Measurements from ENCODE around the gene SYMPK. TPM values are rescaled to one million over a fixed set of nuclear protein-coding genes. Genes with fewer than 3 reads are reported as not detected.

The SYMPK gene
- total RNA-seq, 1 donor from 2014 or later = 72.1 TPM

GRCh38 chr19:45768984-45769782 lies 93.8 kb downstream of the SYMPK start, which contains the start of gene SIX5:
TSS of gene SIX5 (minus strand) at chr19:45769252. CDS start at chr19:45768844, 408 bp downstream.
- peak within 1 kb of the TSS; percentile 99 for H3K27ac Mint-ChIP-seq (ENCODE audit: unreplicated experiment)
- peak within 1 kb of the TSS; percentile 94 for H3K4me3 Mint-ChIP-seq (ENCODE audit: unreplicated experiment)
- peaks cover 11% of the 10 kb centered on the region for H3K36me3 Mint-ChIP-seq (ENCODE audit: unreplicated experiment)
- DNase-seq (ENCODE audit: extremely low spot score, unreplicated experiment) = peak; percentile 100
- no peaks in the 10 kb centered on the region for H3K27me3 Mint-ChIP-seq (ENCODE audit: unreplicated experiment)
- no peaks in the 10 kb centered on the region for H3K9me3 Mint-ChIP-seq (ENCODE audit: unreplicated experiment)
- H3K4me1 Mint-ChIP-seq (ENCODE audit: unreplicated experiment) = peaks cover 32% of the 10 kb centered on the region
- TF ChIP-seq CTCF (IDR thresholded peaks at IDR 0.05) = no peak

GRCh38 chr19:45768655-45768983 lies 94.3 kb downstream of the SYMPK start:
- Mint-ChIP-seq H3K36me3 (ENCODE audit: unreplicated experiment) (peaks cover 11% of the 10 kb centered on the region), H3K27me3 (ENCODE audit: unreplicated experiment) (no peaks in the 10 kb centered on the region), H3K4me1 (ENCODE audit: unreplicated experiment) (peaks cover 32% of the 10 kb centered on the region), H3K4me3 (ENCODE audit: unreplicated experiment) (peak overlapping the region; percentile 94), H3K9me3 (ENCODE audit: unreplicated experiment) (no peaks in the 10 kb centered on the region), H3K27ac (ENCODE audit: unreplicated experiment) (peak overlapping the region; percentile 99)
- TF ChIP-seq CTCF (IDR thresholded peaks at IDR 0.05) = no peak
- no peak for DNase-seq (ENCODE audit: extremely low spot score, unreplicated experiment)

- DNase-seq (ENCODE audit: extremely low spot score, unreplicated experiment) = no peak
- H3K27ac Mint-ChIP-seq (ENCODE audit: unreplicated experiment) = peak overlapping the region; percentile 90
- H3K27me3 Mint-ChIP-seq (ENCODE audit: unreplicated experiment) = no peaks in the 10 kb centered on the region
- peaks cover 32% of the 10 kb centered on the region for H3K4me1 Mint-ChIP-seq (ENCODE audit: unreplicated experiment)
- H3K4me3 Mint-ChIP-seq (ENCODE audit: unreplicated experiment) = peak overlapping the region; percentile 85
- H3K9me3 Mint-ChIP-seq (ENCODE audit: unreplicated experiment) = no peaks in the 10 kb centered on the region
- TF ChIP-seq CTCF (IDR thresholded peaks at IDR 0.05) = no peak
- H3K36me3 Mint-ChIP-seq (ENCODE audit: unreplicated experiment) = peaks cover 7% of the 10 kb centered on the region
These were observed 94.9 kb downstream of the SYMPK start for GRCh38 chr19:45767881-45768654.

- Mint-ChIP-seq H3K27ac (ENCODE audit: unreplicated experiment) (peak overlapping the region; percentile 90), H3K4me3 (ENCODE audit: unreplicated experiment) (peak overlapping the region; percentile 85)
- peak; percentile 93 for DNase-seq (ENCODE audit: extremely low spot score, unreplicated experiment)
These were observed 95.5 kb downstream of the SYMPK start for GRCh38 chr19:45767410-45767880.

More at GRCh38 chr19:45767410-45767880, 95.5 kb downstream of the SYMPK start:
- Mint-ChIP-seq H3K4me1 (ENCODE audit: unreplicated experiment) (peaks cover 32% of the 10 kb centered on the region), H3K27me3 (ENCODE audit: unreplicated experiment) (no peaks in the 10 kb centered on the region), H3K9me3 (ENCODE audit: unreplicated experiment) (no peaks in the 10 kb centered on the region), H3K36me3 (ENCODE audit: unreplicated experiment) (peaks cover 7% of the 10 kb centered on the region)
- no peak for TF ChIP-seq CTCF (IDR thresholded peaks at IDR 0.05)
